GM23338 (cell line): ENCODE measurements around the gene RPTOR. TPM values are rescaled to one million over a fixed set of nuclear protein-coding genes. Genes with fewer than 3 reads are reported as not detected.

Experiments
- CTCF ChIP-seq, 2 experiments: fragments of 200-600 bp in 1 of 2; sonication (generic) in 1 of 2; conservative IDR thresholded peaks; 2 replicates each; pipeline versions ENCODE4 v1.5.1 to v1.6.1; 2016 to 2017; ENCODE audit warnings: antibody characterized with exemption in 2 of 2, low read depth in 2 of 2, mild to moderate bottlenecking in 2 of 2, moderate library complexity in 1 of 2
- ETS1 ChIP-seq: IDR thresholded peaks from 2 replicates; pipeline ENCODE4 v1.6.1; 2016; ENCODE audit warnings: antibody characterized with exemption
- EZH2phosphoT487 ChIP-seq: fragments of 200-600 bp; sonication (generic); IDR thresholded peaks from one replicate; pipeline ENCODE4 v1.8.1; 2018; ENCODE audit warnings: antibody characterized with exemption; ENCODE audit not compliant: unreplicated experiment
- NANOG ChIP-seq: IDR thresholded peaks from 2 replicates; pipeline ENCODE4 v1.6.1; 2016; ENCODE audit warnings: antibody characterized with exemption, borderline replicate concordance
- STAT1 ChIP-seq: IDR thresholded peaks from one replicate; pipeline ENCODE4 v1.6.1; 2016; ENCODE audit warnings: antibody characterized with exemption; ENCODE audit not compliant: unreplicated experiment
- ZNF114 ChIP-seq: fragments of 250-450 bp; sonication (Bioruptor Pico); IDR thresholded peaks from 2 replicates; pipeline ENCODE4 v1.5.0; 2020; ENCODE audit warnings: mild to moderate bottlenecking, moderate library complexity
- ZNF462 ChIP-seq: fragments of 250-450 bp; sonication (Bioruptor Pico); IDR thresholded peaks from 2 replicates; pipeline ENCODE4 v1.5.0; 2020; ENCODE audit warnings: mild to moderate bottlenecking, moderate library complexity
- polyA plus RNA-seq: library from polyadenylated mRNA; unstranded; fragments of >200 nt; fragmentation: Nextera tagmentation; extraction: Ambion mirVana; gene quantifications from 2 replicates; pipeline ENCODE4 v1.2.1, GENCODE V29; 2016
- total RNA-seq: library from RNA; depleted of rRNA; stranded (reverse); fragments of >200 nt; shearing (Covaris generic); gene quantifications from 2 replicates; pipeline ENCODE4 v1.2.3, GENCODE V29; 2014

The RPTOR gene
- total and polyA plus RNA-seq, 2 experiments from 2014 or later = 9.5 to 38.0 TPM

- TF ChIP-seq ZNF462 = no peak
- no peak for TF ChIP-seq EZH2phosphoT487
- TF ChIP-seq ETS1 = no peak
- no peak for TF ChIP-seq NANOG
- no peak for TF ChIP-seq CTCF (conservative IDR thresholded peaks at IDR 0.05; ENCODE audit: low read depth in 2 of 2)
- no peak for TF ChIP-seq ZNF114 (CRISPR knock-in tag)
- no peak for TF ChIP-seq STAT1
Observed at GRCh38 chr17:80860101-80860671, 315.5 kb downstream of the RPTOR start (continued).
